Mammary epithelial cell (primary cell): Measurements from ENCODE around the gene TMOD1.

Experiments
- EZH2 ChIP-seq: IDR thresholded peaks from 2 replicates; pipeline ENCODE4 v1.6.1; 2012; ENCODE audit warnings: low read length, inconsistent platforms, borderline replicate concordance
- TF ChIP-seq, protein P1 (sequence below), 2 donors: IDR thresholded peaks in 1 of 2; conservative IDR thresholded peaks in 1 of 2; 2 replicates each; pipeline ENCODE4 v1.5.1; 2011 to 2012; ENCODE audit warnings: inconsistent platforms in 2 of 2, low read length in 2 of 2, mild to moderate bottlenecking in 2 of 2, control low read depth in 1 of 2, low read depth in 1 of 2; ENCODE audit not compliant: insufficient read depth in 1 of 2; ENCODE audit errors: extremely low read depth in 1 of 2

DNA sequence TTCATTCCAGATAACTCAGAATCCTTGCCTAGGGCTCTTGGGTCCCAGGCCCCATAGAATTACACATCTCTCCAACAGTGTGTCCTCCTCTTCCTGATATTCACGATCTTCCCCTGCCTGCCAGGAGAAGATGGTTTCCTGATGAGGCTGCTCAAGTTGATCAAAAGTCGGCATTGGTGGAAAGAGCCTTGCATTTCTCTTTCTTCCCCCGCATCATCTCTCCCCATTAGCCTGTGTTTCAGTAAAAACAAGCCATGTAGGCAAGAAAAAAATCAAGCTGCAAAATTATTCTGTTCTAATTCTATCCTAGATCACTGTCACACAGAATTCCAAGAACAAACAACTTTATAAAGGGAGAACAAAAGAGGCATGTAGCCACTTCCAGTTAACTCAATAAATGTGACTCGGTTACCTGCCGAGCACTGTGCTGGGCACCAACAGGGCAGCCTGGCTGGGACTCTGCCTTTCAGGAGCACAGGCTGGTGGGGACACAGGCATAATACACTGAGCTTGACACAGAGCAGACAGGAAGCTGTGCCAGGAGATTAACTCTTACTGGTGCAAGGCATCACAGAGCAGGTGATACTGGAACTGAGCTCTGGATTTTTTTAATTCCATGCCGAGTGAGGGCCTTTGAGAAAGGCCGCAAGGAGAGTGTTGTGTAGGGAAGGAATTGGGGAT lies 25.6 kb downstream of the TMOD1 start:
- TF ChIP-seq EZH2: no peak
- TF ChIP-seq, protein P1, sequence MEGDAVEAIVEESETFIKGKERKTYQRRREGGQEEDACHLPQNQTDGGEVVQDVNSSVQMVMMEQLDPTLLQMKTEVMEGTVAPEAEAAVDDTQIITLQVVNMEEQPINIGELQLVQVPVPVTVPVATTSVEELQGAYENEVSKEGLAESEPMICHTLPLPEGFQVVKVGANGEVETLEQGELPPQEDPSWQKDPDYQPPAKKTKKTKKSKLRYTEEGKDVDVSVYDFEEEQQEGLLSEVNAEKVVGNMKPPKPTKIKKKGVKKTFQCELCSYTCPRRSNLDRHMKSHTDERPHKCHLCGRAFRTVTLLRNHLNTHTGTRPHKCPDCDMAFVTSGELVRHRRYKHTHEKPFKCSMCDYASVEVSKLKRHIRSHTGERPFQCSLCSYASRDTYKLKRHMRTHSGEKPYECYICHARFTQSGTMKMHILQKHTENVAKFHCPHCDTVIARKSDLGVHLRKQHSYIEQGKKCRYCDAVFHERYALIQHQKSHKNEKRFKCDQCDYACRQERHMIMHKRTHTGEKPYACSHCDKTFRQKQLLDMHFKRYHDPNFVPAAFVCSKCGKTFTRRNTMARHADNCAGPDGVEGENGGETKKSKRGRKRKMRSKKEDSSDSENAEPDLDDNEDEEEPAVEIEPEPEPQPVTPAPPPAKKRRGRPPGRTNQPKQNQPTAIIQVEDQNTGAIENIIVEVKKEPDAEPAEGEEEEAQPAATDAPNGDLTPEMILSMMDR (conservative IDR thresholded peaks at IDR 0.05 in 1 of 2, IDR thresholded peaks at IDR 0.05 in 1 of 2; ENCODE audit: extremely low read depth in 1 of 2, insufficient read depth in 1 of 2, low read depth in 1 of 2, low read length in 2 of 2): no peak
